WTC11 (cell line): ENCODE data around the gene SCG5. TPM values are rescaled to one million over a fixed set of nuclear protein-coding genes. Genes with fewer than 3 reads are reported as not detected.

Experiments used
- ATAC-seq: fragments of 200-7000 bp; cut with Tn5 transposase; 2 replicates; pipeline ENCODE4 v1.10.0; 2021; ENCODE audit warnings: mild to moderate bottlenecking, moderate library complexity
- CTCF ChIA-PET: fragments of 300-600 bp; sonication (Branson Sonifier 250); formaldehyde crosslinking; loops from one replicate; lab custom pipeline; 2021; ENCODE audit warnings: antibody characterized with exemption; lab: Charles Lee
- POLR2A ChIA-PET: fragments of 350-600 bp; sonication (Branson Sonifier 250); formaldehyde crosslinking; loops from one replicate; lab custom pipeline; 2021; ENCODE audit warnings: antibody characterized with exemption; lab: Charles Lee
- DNase-seq: peaks from one replicate; pipeline ENCODE4 v3.0.0; 2021; ENCODE audit warnings: low spot score
- H3K27ac Mint-ChIP-seq: 2 replicates; pipeline ENCODE4 v1.8.0; 2021; ENCODE audit warnings: mixed read lengths
- H3K27me3 Mint-ChIP-seq: 2 replicates; pipeline ENCODE4 v1.8.0; 2021; ENCODE audit warnings: low read depth, mild to moderate bottlenecking, moderate library complexity, mixed read lengths
- H3K36me3 Mint-ChIP-seq: 2 replicates; pipeline ENCODE4 v1.8.0; 2021; ENCODE audit warnings: mixed read lengths
- H3K4me1 Mint-ChIP-seq: 2 replicates; pipeline ENCODE4 v1.8.0; 2022; ENCODE audit warnings: mixed read lengths
- H3K4me3 Mint-ChIP-seq: 2 replicates; pipeline ENCODE4 v1.8.0; 2021; ENCODE audit warnings: mild to moderate bottlenecking, moderate library complexity, mixed read lengths
- H3K9me3 Mint-ChIP-seq: 2 replicates; pipeline ENCODE4 v1.8.0; 2021; ENCODE audit warnings: mixed read lengths
- ARID4B ChIP-seq: sonication (generic); formaldehyde crosslinking; IDR thresholded peaks from 2 replicates; pipeline ENCODE4 v1.8.0; 2023; ENCODE audit warnings: missing genetic modification reagents, mild to moderate bottlenecking, borderline replicate concordance
- E2F4 ChIP-seq: sonication (generic); formaldehyde crosslinking; IDR thresholded peaks from 2 replicates; pipeline ENCODE4 v1.8.1; 2022; ENCODE audit warnings: low read depth, mild to moderate bottlenecking, moderate library complexity, missing genetic modification reagents, borderline replicate concordance
- EMX1 ChIP-seq: fragments of 250-450 bp; sonication (Bioruptor Pico); IDR thresholded peaks from 2 replicates; pipeline ENCODE4 v1.8.0; 2021; ENCODE audit warnings: mild to moderate bottlenecking
- ERG ChIP-seq: fragments of 250-450 bp; sonication (Bioruptor Pico); IDR thresholded peaks from 2 replicates; pipeline ENCODE4 v1.8.0; 2021; ENCODE audit warnings: mild to moderate bottlenecking
- FOXJ3 ChIP-seq: sonication (generic); formaldehyde crosslinking; IDR thresholded peaks from 2 replicates; pipeline ENCODE4 v1.9.0; 2021; ENCODE audit warnings: missing genetic modification reagents, mild to moderate bottlenecking, borderline replicate concordance
- FOXK1 ChIP-seq: sonication (generic); formaldehyde crosslinking; IDR thresholded peaks from 2 replicates; pipeline ENCODE4 v1.8.0; 2022; ENCODE audit warnings: mild to moderate bottlenecking, moderate library complexity, missing genetic modification reagents
- GTF2I ChIP-seq: fragments of 250-450 bp; sonication (Bioruptor Pico); conservative IDR thresholded peaks from 2 replicates; pipeline ENCODE4 v1.4.0; 2021; ENCODE audit warnings: mild to moderate bottlenecking
- IRF1 ChIP-seq: sonication (generic); formaldehyde crosslinking; IDR thresholded peaks from 2 replicates; pipeline ENCODE4 v1.8.0; 2023; ENCODE audit warnings: missing genetic modification reagents
- JUN ChIP-seq: sonication (generic); formaldehyde crosslinking; IDR thresholded peaks from 2 replicates; pipeline ENCODE4 v1.8.0; 2023; ENCODE audit warnings: mild to moderate bottlenecking, missing genetic modification reagents
- MYBL2 ChIP-seq: sonication (generic); formaldehyde crosslinking; IDR thresholded peaks from 2 replicates; pipeline ENCODE4 v1.8.1; 2023; ENCODE audit warnings: mild to moderate bottlenecking, moderate library complexity, missing genetic modification reagents
- PREB ChIP-seq: sonication (generic); formaldehyde crosslinking; IDR thresholded peaks from 2 replicates; pipeline ENCODE4 v1.8.1; 2022; ENCODE audit warnings: mild to moderate bottlenecking, missing genetic modification reagents, moderate library complexity, borderline replicate concordance
- RORB ChIP-seq: fragments of 250-450 bp; sonication (Bioruptor Pico); IDR thresholded peaks from 2 replicates; pipeline ENCODE4 v1.9.0; 2021; ENCODE audit warnings: mild to moderate bottlenecking
- SMAD3 ChIP-seq: sonication (generic); formaldehyde crosslinking; IDR thresholded peaks from 2 replicates; pipeline ENCODE4 v1.8.0; 2022; ENCODE audit warnings: missing genetic modification reagents, mild to moderate bottlenecking, borderline replicate concordance
- TCF7 ChIP-seq: sonication (generic); formaldehyde crosslinking; IDR thresholded peaks from 2 replicates; pipeline ENCODE4 v1.8.0; 2022; ENCODE audit warnings: mild to moderate bottlenecking, low read depth, missing genetic modification reagents, moderate library complexity
- TP53 ChIP-seq: sonication (generic); formaldehyde crosslinking; IDR thresholded peaks from 2 replicates; pipeline ENCODE4 v1.8.1; 2023; ENCODE audit warnings: mild to moderate bottlenecking, missing genetic modification reagents
- ZSCAN18 ChIP-seq: fragments of 250-450 bp; sonication (Bioruptor Pico); IDR thresholded peaks from 2 replicates; pipeline ENCODE4 v2.1.2; 2022; ENCODE audit warnings: mild to moderate bottlenecking, moderate library complexity
- total RNA-seq: library from RNA; stranded (reverse); gene quantifications from 3 replicates; pipeline ENCODE4 v1.2.3, GENCODE V29; 2021
- TF ChIP-seq, protein P1 (sequence below): sonication (generic); formaldehyde crosslinking; IDR thresholded peaks from 2 replicates; pipeline ENCODE4 v1.8.0; 2022; ENCODE audit warnings: mild to moderate bottlenecking, missing genetic modification reagents
- TF ChIP-seq, protein P2 (sequence below): sonication (generic); formaldehyde crosslinking; IDR thresholded peaks from 2 replicates; pipeline ENCODE4 v1.8.1; 2022; ENCODE audit warnings: mild to moderate bottlenecking, moderate library complexity, missing genetic modification reagents

The SCG5 gene
- total RNA-seq, 1 experiment from 2014 or later: 14.2 TPM

- ChIA-PET POLR2A (no interaction called here), CTCF (no interaction called here)
- Mint-ChIP-seq H3K9me3 (no peaks in the 10 kb centered on the region), H3K27ac (no peak within 1 kb of the TSS), H3K27me3 (peaks cover 98% of the 10 kb centered on the region), H3K4me3 (peak within 1 kb of the TSS; percentile 68), H3K36me3 (no peaks in the 10 kb centered on the region)
- peak; percentile 55 for ATAC-seq
- DNase-seq: peak; percentile 68
- TF ChIP-seq TCF7 (CRISPR knock-in tag) (no peak), PREB (no peak), GTF2I (CRISPR knock-in tag) (no peak), TP53 (CRISPR knock-in tag) (no peak), ERG (CRISPR knock-in tag) (no peak), IRF1 (0 out of 2 replicates have a peak, but pooled peaks have one; percentile 39), JUN (CRISPR knock-in tag) (no peak), SMAD3 (CRISPR knock-in tag) (no peak)
- TF ChIP-seq, protein P1, sequence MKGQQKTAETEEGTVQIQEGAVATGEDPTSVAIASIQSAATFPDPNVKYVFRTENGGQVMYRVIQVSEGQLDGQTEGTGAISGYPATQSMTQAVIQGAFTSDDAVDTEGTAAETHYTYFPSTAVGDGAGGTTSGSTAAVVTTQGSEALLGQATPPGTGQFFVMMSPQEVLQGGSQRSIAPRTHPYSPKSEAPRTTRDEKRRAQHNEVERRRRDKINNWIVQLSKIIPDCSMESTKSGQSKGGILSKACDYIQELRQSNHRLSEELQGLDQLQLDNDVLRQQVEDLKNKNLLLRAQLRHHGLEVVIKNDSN (CRISPR knock-in tag): no peak
- TF ChIP-seq, protein P2, sequence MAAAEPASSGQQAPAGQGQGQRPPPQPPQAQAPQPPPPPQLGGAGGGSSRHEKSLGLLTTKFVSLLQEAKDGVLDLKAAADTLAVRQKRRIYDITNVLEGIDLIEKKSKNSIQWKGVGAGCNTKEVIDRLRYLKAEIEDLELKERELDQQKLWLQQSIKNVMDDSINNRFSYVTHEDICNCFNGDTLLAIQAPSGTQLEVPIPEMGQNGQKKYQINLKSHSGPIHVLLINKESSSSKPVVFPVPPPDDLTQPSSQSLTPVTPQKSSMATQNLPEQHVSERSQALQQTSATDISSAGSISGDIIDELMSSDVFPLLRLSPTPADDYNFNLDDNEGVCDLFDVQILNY (CRISPR knock-in tag): 0 out of 2 replicates have a peak, but pooled peaks have one; percentile 4
- TF ChIP-seq, all 79 proteins: peak for 2
- H3K4me1 Mint-ChIP-seq: peaks cover 29% of the 10 kb centered on the region
Measured at GRCh38 chr15:32717426-32718226, 76.1 kb downstream of the SCG5 start, which contains the start of gene GREM1. GREM1 (plus strand) TSS chr15:32718004; CDS start chr15:32730691, 12,687 bp downstream.

DNA sequence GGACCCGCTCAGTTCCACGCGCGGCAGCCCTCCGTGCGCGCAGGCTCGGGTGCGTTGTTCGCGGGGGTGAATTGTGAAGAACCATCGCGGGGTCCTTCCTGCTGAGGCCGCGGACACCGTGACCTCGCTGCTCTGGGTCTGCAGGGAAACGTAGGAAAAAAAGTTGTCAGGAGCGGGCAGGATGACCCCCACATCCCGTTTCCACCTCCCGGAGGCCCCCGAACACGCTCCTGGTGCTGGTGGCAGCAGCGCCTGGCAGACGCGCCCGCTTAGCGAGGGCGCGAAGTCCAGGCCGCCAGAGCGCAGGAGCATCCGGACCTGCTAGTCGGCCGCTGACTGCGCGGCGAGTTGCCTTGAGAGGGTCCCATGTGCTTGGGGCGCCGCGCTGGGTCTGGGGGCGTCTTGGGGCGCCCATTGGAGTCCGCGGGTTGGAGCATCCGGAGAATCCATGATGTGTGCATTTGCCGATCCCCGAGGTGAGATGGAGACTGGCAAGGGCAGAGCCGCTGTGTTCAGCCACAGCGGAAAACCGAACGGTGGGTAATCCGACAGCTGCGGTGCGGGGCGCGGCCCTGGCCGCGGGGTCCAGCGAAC lies 76.8 kb downstream of the SCG5 start:
- H3K4me3 Mint-ChIP-seq: peak overlapping the region; percentile 63
- no peaks in the 10 kb centered on the region for H3K9me3 Mint-ChIP-seq
- no peaks in the 10 kb centered on the region for H3K36me3 Mint-ChIP-seq
- ChIA-PET CTCF (interaction anchor here (0.9 to 1.9 kb wide), 4 partner anchors 55 to 218 kb away, joined by 3 to 8 read pairs (median 4); no protein-coding TSS in a partner anchor), POLR2A (no interaction called here)
- H3K4me1 Mint-ChIP-seq: peaks cover 29% of the 10 kb centered on the region
- H3K27ac Mint-ChIP-seq: no peak overlapping the region
- H3K27me3 Mint-ChIP-seq: peaks cover 98% of the 10 kb centered on the region
- peak; percentile 37 for DNase-seq
- peak; percentile 48 for ATAC-seq
- TF ChIP-seq ZSCAN18 (CRISPR knock-in tag): no peak
- no peak for TF ChIP-seq ERG (CRISPR knock-in tag)
- no peak for TF ChIP-seq FOXJ3
- no peak for TF ChIP-seq EMX1
- no peak for TF ChIP-seq RORB (CRISPR knock-in tag)
- TF ChIP-seq ARID4B (CRISPR knock-in tag): 0 out of 2 replicates have a peak, but pooled peaks have one; percentile 4
- TF ChIP-seq FOXK1 (CRISPR knock-in tag): peak; percentile 22; the same call in 1 of the 2 replicates
- TF ChIP-seq E2F4 (CRISPR knock-in tag): peak; percentile 10; the same call in 1 of the 2 replicates
- no peak for TF ChIP-seq MYBL2 (CRISPR knock-in tag)
